Heart left ventricle (tissue), 13 donors: ENCODE measurements around the gene KIF26B.

ENCODE experiments used
- POLR2A ChIP-seq, 2 donors: fragments of 450-650 bp; IDR thresholded peaks; one replicate each; pipeline ENCODE4 v1.6.1; 2017; ENCODE audit warnings: antibody characterized with exemption in 2 of 2, mild to moderate bottlenecking in 2 of 2, moderate library complexity in 2 of 2
- TF ChIP-seq, protein P1 (sequence below), 12 donors: fragments of 200-600 bp; sonication (generic) in 4 of 12; IDR thresholded peaks; one replicate each; pipeline versions ENCODE4 v1.5.0 to v1.8.0; 2018 to 2022; ENCODE audit warnings: antibody characterized with exemption in 12 of 12, mild to moderate bottlenecking in 5 of 12
- donor health status: ischemic (EF 13 %, LVEDD 7.1; RV severe dilation, severe dysfunction).
- donor health status: DM: no; HTN: yes; CAD: no.
- donor health status: DM: no; HTN: no; CAD: no.
- donor health status: ischemic (EF 25% LVEDD 6.9; RV normal size, moderate dysfunction).
- donor health status: ischemic (EF 25% LVEDD 5.7; RV mildly dilated, moderate dysfunction).
- donor health status: ischemic (EF 35%, LVEDD 5.7; RV mildly dilated, moderate dysfunction).
- donor health status: nonischemic (EF 11% LVEDD 7.7; RV severe dilation, severe dysfunction).
- donor health status: DM: yes; HTN: yes; CAD: no.
- donor health status: PGD.
- donor health status: ischemic (EF 29% LVEDD 5.4; RV normal size, mild dysfunction).
- donor health status: nonischemic (EF 23%, LVEDD 6.1; RV moderate dilation, normal function).

DNA sequence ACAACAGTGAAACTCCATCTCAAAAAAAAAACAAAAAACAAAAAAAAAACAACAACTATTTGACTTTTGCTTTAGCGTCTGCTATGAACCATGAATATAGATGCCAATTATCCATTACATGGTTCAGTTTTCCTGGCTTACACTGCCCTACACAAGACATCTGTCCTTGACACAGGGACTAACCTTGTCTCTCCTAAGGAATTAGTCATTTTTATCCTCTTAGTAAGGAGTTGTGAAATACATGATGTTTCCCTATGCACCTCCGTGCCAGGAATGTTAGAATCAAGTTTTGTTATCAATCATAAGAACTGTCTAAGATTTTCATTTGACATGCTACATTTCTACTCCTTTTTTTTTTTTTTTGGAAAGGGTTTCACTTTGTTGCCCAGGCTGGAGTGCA lies 241.8 kb downstream of the KIF26B start:
- TF ChIP-seq, protein P1, sequence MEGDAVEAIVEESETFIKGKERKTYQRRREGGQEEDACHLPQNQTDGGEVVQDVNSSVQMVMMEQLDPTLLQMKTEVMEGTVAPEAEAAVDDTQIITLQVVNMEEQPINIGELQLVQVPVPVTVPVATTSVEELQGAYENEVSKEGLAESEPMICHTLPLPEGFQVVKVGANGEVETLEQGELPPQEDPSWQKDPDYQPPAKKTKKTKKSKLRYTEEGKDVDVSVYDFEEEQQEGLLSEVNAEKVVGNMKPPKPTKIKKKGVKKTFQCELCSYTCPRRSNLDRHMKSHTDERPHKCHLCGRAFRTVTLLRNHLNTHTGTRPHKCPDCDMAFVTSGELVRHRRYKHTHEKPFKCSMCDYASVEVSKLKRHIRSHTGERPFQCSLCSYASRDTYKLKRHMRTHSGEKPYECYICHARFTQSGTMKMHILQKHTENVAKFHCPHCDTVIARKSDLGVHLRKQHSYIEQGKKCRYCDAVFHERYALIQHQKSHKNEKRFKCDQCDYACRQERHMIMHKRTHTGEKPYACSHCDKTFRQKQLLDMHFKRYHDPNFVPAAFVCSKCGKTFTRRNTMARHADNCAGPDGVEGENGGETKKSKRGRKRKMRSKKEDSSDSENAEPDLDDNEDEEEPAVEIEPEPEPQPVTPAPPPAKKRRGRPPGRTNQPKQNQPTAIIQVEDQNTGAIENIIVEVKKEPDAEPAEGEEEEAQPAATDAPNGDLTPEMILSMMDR (IDR thresholded peaks at IDR 0.05), result no peak
- no peak for TF ChIP-seq POLR2A (IDR thresholded peaks at IDR 0.05)
